Measurements from ENCODE around the gene HNRNPUL2. TPM values are rescaled to one million over a fixed set of nuclear protein-coding genes. Genes with fewer than 3 reads are reported as not detected.

HNRNPUL2 gene
- total and polyA plus RNA-seq, 2 experiments from 2014 or later: 3.7 to 15.4 TPM

GRCh38 chr11:62665599-62666258 lies 61.5 kb downstream of the HNRNPUL2 start:
- Histone ChIP-seq H4K20me1 (ENCODE audit: insufficient read depth, poor library complexity, severe bottlenecking) (peaks cover 10% of the 10 kb centered on the region), H3K9me3 (ENCODE audit: low read depth) (no peaks in the 10 kb centered on the region), H3K79me2 (peaks cover 48% of the 10 kb centered on the region), H3K4me1 (ENCODE audit: insufficient read depth) (peaks cover 16% of the 10 kb centered on the region), H3K27me3 (no peaks in the 10 kb centered on the region), H3K4me2 (peak overlapping the region; percentile 80), H3K36me3 (replicated peaks; ENCODE audit: insufficient read depth, low read depth) (no peaks in the 10 kb centered on the region), H2AFZ (no peak overlapping the region), H3K4me3 (peak overlapping the region; percentile 56), H3K9me2 (replicated peaks; ENCODE audit: insufficient read depth) (no peaks in the 10 kb centered on the region), H3K27ac (peak overlapping the region; percentile 91)
- peak; percentile 76 for DNase-seq (ENCODE audit: low spot score)
- WGBS (ENCODE audit: low lambda C conversion rate, missing lambda C conversion rate): 2% methylated on average over 38 of the region's 39 CpGs
- TF ChIP-seq EZH2phosphoT487 (IDR thresholded peaks at IDR 0.05; ENCODE audit: low read depth, severe bottlenecking, unreplicated experiment) (no peak), EZH2 (IDR thresholded peaks at IDR 0.05; ENCODE audit: borderline replicate concordance) (no peak)
- TF ChIP-seq, protein P1, sequence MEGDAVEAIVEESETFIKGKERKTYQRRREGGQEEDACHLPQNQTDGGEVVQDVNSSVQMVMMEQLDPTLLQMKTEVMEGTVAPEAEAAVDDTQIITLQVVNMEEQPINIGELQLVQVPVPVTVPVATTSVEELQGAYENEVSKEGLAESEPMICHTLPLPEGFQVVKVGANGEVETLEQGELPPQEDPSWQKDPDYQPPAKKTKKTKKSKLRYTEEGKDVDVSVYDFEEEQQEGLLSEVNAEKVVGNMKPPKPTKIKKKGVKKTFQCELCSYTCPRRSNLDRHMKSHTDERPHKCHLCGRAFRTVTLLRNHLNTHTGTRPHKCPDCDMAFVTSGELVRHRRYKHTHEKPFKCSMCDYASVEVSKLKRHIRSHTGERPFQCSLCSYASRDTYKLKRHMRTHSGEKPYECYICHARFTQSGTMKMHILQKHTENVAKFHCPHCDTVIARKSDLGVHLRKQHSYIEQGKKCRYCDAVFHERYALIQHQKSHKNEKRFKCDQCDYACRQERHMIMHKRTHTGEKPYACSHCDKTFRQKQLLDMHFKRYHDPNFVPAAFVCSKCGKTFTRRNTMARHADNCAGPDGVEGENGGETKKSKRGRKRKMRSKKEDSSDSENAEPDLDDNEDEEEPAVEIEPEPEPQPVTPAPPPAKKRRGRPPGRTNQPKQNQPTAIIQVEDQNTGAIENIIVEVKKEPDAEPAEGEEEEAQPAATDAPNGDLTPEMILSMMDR (IDR thresholded peaks at IDR 0.05; ENCODE audit: poor library complexity): no peak

- peaks cover 16% of the 10 kb centered on the region for H3K4me1 ChIP-seq (ENCODE audit: insufficient read depth)
- H3K79me2 ChIP-seq: peaks cover 44% of the 10 kb centered on the region
- H3K4me2 ChIP-seq: peak within 1 kb of the TSS; percentile 84
- TF ChIP-seq, protein P1 (IDR thresholded peaks at IDR 0.05; ENCODE audit: poor library complexity): no peak
- TF ChIP-seq EZH2phosphoT487 (IDR thresholded peaks at IDR 0.05; ENCODE audit: low read depth, severe bottlenecking, unreplicated experiment) (no peak), EZH2 (IDR thresholded peaks at IDR 0.05; ENCODE audit: borderline replicate concordance) (no peak)
- peak within 1 kb of the TSS; percentile 82 for H3K4me3 ChIP-seq
- H4K20me1 ChIP-seq (ENCODE audit: insufficient read depth, poor library complexity, severe bottlenecking): peaks cover 10% of the 10 kb centered on the region
- peak; percentile 96 for DNase-seq (ENCODE audit: low spot score)
- H3K27me3 ChIP-seq: no peaks in the 10 kb centered on the region
- WGBS (ENCODE audit: low lambda C conversion rate, missing lambda C conversion rate): 2% methylated on average over 43 of the region's 47 CpGs
- no peaks in the 10 kb centered on the region for H3K36me3 ChIP-seq (replicated peaks; ENCODE audit: insufficient read depth, low read depth)
- no peaks in the 10 kb centered on the region for H3K9me2 ChIP-seq (replicated peaks; ENCODE audit: insufficient read depth)
- H3K9me3 ChIP-seq (ENCODE audit: low read depth): no peaks in the 10 kb centered on the region
- H3K27ac ChIP-seq: peak within 1 kb of the TSS; percentile 95
- peak within 1 kb of the TSS; percentile 66 for H2AFZ ChIP-seq
Measured at GRCh38 chr11:62665075-62665598, 62.1 kb downstream of the HNRNPUL2 start, which contains the start of the genes C11orf98 and CSKMT. Gene C11orf98, minus strand, starts transcription at chr11:62665210. Its CDS starts 41 bp downstream, at chr11:62665169. Gene CSKMT, plus strand, starts transcription at chr11:62665312. Its CDS starts 568 bp downstream, at chr11:62665880.

- H3K4me2 ChIP-seq: peak overlapping the region; percentile 84
- no peaks in the 10 kb centered on the region for H3K9me2 ChIP-seq (replicated peaks; ENCODE audit: insufficient read depth)
- peak overlapping the region; percentile 66 for H2AFZ ChIP-seq
- H3K79me2 ChIP-seq: peaks cover 42% of the 10 kb centered on the region
- H3K36me3 ChIP-seq (replicated peaks; ENCODE audit: insufficient read depth, low read depth): no peaks in the 10 kb centered on the region
- peaks cover 10% of the 10 kb centered on the region for H4K20me1 ChIP-seq (ENCODE audit: insufficient read depth, poor library complexity, severe bottlenecking)
- 2% methylated on average over 36 of the region's 36 CpGs for WGBS (ENCODE audit: low lambda C conversion rate, missing lambda C conversion rate)
- H3K27me3 ChIP-seq: no peaks in the 10 kb centered on the region
- peak; percentile 78 for DNase-seq (ENCODE audit: low spot score)
- H3K27ac ChIP-seq: peak overlapping the region; percentile 95
- H3K4me1 ChIP-seq (ENCODE audit: insufficient read depth): peaks cover 16% of the 10 kb centered on the region
- TF ChIP-seq, protein P1 (IDR thresholded peaks at IDR 0.05; ENCODE audit: poor library complexity): no peak
- TF ChIP-seq EZH2 (IDR thresholded peaks at IDR 0.05; ENCODE audit: borderline replicate concordance): no peak
- no peak for TF ChIP-seq EZH2phosphoT487 (IDR thresholded peaks at IDR 0.05; ENCODE audit: low read depth, severe bottlenecking, unreplicated experiment)
- H3K9me3 ChIP-seq (ENCODE audit: low read depth): no peaks in the 10 kb centered on the region
- peak overlapping the region; percentile 82 for H3K4me3 ChIP-seq
Measured at GRCh38 chr11:62664405-62665074, 62.7 kb downstream of the HNRNPUL2 start.

Small RNAs within 50 kb of the gene (small RNA-seq; reads per million reads assigned to genes)
- gene SNORA57: not detected

Other genes starting within 250 kb of the HNRNPUL2 start
- 218 and 237 TPM in 2 replicates for gene AHNAK, start 180.7 kb downstream of the HNRNPUL2 start, total RNA-seq
- gene AHNAK, start 180.7 kb downstream of the HNRNPUL2 start, polyA plus RNA-seq: 38.0 and 47.6 TPM in 2 replicates
- gene EEF1G, start 153.6 kb downstream of the HNRNPUL2 start, total RNA-seq: 1,612 and 1,634 TPM in 2 replicates
- 501 and 526 TPM in 2 replicates for gene EEF1G, start 153.6 kb downstream of the HNRNPUL2 start, polyA plus RNA-seq
- 6.7 and 11.7 TPM in 2 replicates for gene TUT1, start 135.9 kb downstream of the HNRNPUL2 start, total RNA-seq
- 14.2 and 16.5 TPM in 2 replicates for gene TUT1, start 135.9 kb downstream of the HNRNPUL2 start, polyA plus RNA-seq
- gene MTA2, start 125.6 kb downstream of the HNRNPUL2 start, total RNA-seq: 46.8 and 53.1 TPM in 2 replicates
- gene MTA2, start 125.6 kb downstream of the HNRNPUL2 start, polyA plus RNA-seq: 17.1 and 25.6 TPM in 2 replicates
- 18.3 and 21.6 TPM in 2 replicates for gene EML3, start 114.7 kb downstream of the HNRNPUL2 start, total RNA-seq
- gene EML3, start 114.7 kb downstream of the HNRNPUL2 start, polyA plus RNA-seq: 22.6 and 51.0 TPM in 2 replicates
- gene ROM1, start 114.2 kb downstream of the HNRNPUL2 start, total RNA-seq: 1.5 and 1.9 TPM in 2 replicates
- 2.1 and 3.2 TPM in 2 replicates for gene ROM1, start 114.2 kb downstream of the HNRNPUL2 start, polyA plus RNA-seq
- 32.3 and 34.4 TPM in 2 replicates for gene B3GAT3, start 105.5 kb downstream of the HNRNPUL2 start, total RNA-seq
- 59.6 and 61.4 TPM in 2 replicates for gene B3GAT3, start 105.5 kb downstream of the HNRNPUL2 start, polyA plus RNA-seq
- gene GANAB, start 80.8 kb downstream of the HNRNPUL2 start, total RNA-seq: 251 and 254 TPM in 2 replicates
- 212 and 232 TPM in 2 replicates for gene GANAB, start 80.8 kb downstream of the HNRNPUL2 start, polyA plus RNA-seq
- gene INTS5, start 74.2 kb downstream of the HNRNPUL2 start, total RNA-seq: 12.6 and 18.7 TPM in 2 replicates
- gene INTS5, start 74.2 kb downstream of the HNRNPUL2 start, polyA plus RNA-seq: 19.1 and 21.1 TPM in 2 replicates
- 63.7 and 80.4 TPM in 2 replicates for gene C11orf98, start 62.2 kb downstream of the HNRNPUL2 start, total RNA-seq
- 116 and 133 TPM in 2 replicates for gene C11orf98, start 62.2 kb downstream of the HNRNPUL2 start, polyA plus RNA-seq
- gene CSKMT, start 62.1 kb downstream of the HNRNPUL2 start, total RNA-seq: 10.0 and 22.5 TPM in 2 replicates
- 5.7 and 7.1 TPM in 2 replicates for gene CSKMT, start 62.1 kb downstream of the HNRNPUL2 start, polyA plus RNA-seq
- gene UQCC3, start 55.8 kb downstream of the HNRNPUL2 start, total RNA-seq: 8.9 and 11.1 TPM in 2 replicates
- gene UQCC3, start 55.8 kb downstream of the HNRNPUL2 start, polyA plus RNA-seq: 17.0 and 19.0 TPM in 2 replicates
- gene LBHD1, start 55.2 kb downstream of the HNRNPUL2 start, total RNA-seq: 5.4 and 11.2 TPM in 2 replicates
- 6.5 and 6.7 TPM in 2 replicates for gene LBHD1, start 55.2 kb downstream of the HNRNPUL2 start, polyA plus RNA-seq
- gene UBXN1, start 48.4 kb downstream of the HNRNPUL2 start, total RNA-seq: 73.0 and 74.1 TPM in 2 replicates
- 73.2 and 73.8 TPM in 2 replicates for gene UBXN1, start 48.4 kb downstream of the HNRNPUL2 start, polyA plus RNA-seq
- 0.40 and 1.1 TPM in 2 replicates for gene LRRN4CL, start 37.9 kb downstream of the HNRNPUL2 start, total RNA-seq
- gene LRRN4CL, start 37.9 kb downstream of the HNRNPUL2 start, polyA plus RNA-seq: 0.15 and 0.41 TPM in 2 replicates
- gene BSCL2, start 20.0 kb downstream of the HNRNPUL2 start, total RNA-seq: 39.3 and 49.2 TPM in 2 replicates
- 78.7 and 81.0 TPM in 2 replicates for gene BSCL2, start 20.0 kb downstream of the HNRNPUL2 start, polyA plus RNA-seq
- gene GNG3, start 19.8 kb downstream of the HNRNPUL2 start, total RNA-seq: 0.23 and 0.24 TPM in 2 replicates
- 0.41 and 1.2 TPM in 2 replicates for gene GNG3, start 19.8 kb downstream of the HNRNPUL2 start, polyA plus RNA-seq
- gene TTC9C, start 1.0 kb upstream of the HNRNPUL2 start, total RNA-seq: 26.3 and 35.0 TPM in 2 replicates
- gene TTC9C, start 1.0 kb upstream of the HNRNPUL2 start, polyA plus RNA-seq: 35.4 and 39.9 TPM in 2 replicates
- 7.0 and 11.0 TPM in 2 replicates for gene ZBTB3, start 26.7 kb upstream of the HNRNPUL2 start, total RNA-seq
- 4.0 and 4.3 TPM in 2 replicates for gene ZBTB3, start 26.7 kb upstream of the HNRNPUL2 start, polyA plus RNA-seq
- gene POLR2G, start 34.1 kb upstream of the HNRNPUL2 start, total RNA-seq: 96.5 and 110 TPM in 2 replicates
- 171 and 195 TPM in 2 replicates for gene POLR2G, start 34.1 kb upstream of the HNRNPUL2 start, polyA plus RNA-seq
- gene TAF6L, start 43.9 kb upstream of the HNRNPUL2 start, total RNA-seq: 20.5 and 23.2 TPM in 2 replicates
- gene TAF6L, start 43.9 kb upstream of the HNRNPUL2 start, polyA plus RNA-seq: 35.9 and 36.0 TPM in 2 replicates
- gene TMEM179B, start 59.9 kb upstream of the HNRNPUL2 start, total RNA-seq: 78.0 and 99.1 TPM in 2 replicates
- gene TMEM179B, start 59.9 kb upstream of the HNRNPUL2 start, polyA plus RNA-seq: 163 and 172 TPM in 2 replicates
- gene TMEM223, start 64.5 kb upstream of the HNRNPUL2 start, total RNA-seq: 28.4 and 31.9 TPM in 2 replicates
- 30.3 and 36.1 TPM in 2 replicates for gene TMEM223, start 64.5 kb upstream of the HNRNPUL2 start, polyA plus RNA-seq
- 37.2 and 37.6 TPM in 2 replicates for gene NXF1, start 78.0 kb upstream of the HNRNPUL2 start, total RNA-seq
- 71.9 and 91.4 TPM in 2 replicates for gene NXF1, start 78.0 kb upstream of the HNRNPUL2 start, polyA plus RNA-seq
- gene STX5, start 104.6 kb upstream of the HNRNPUL2 start, total RNA-seq: 35.4 and 37.3 TPM in 2 replicates
- 49.7 and 50.4 TPM in 2 replicates for gene STX5, start 104.6 kb upstream of the HNRNPUL2 start, polyA plus RNA-seq
- gene TEX54, start 105.4 kb upstream of the HNRNPUL2 start, total RNA-seq: not detected in 2 replicates
- gene TEX54, start 105.4 kb upstream of the HNRNPUL2 start, polyA plus RNA-seq: 1.8 and 3.5 TPM in 2 replicates
- gene WDR74, start 112.1 kb upstream of the HNRNPUL2 start, total RNA-seq: 28.0 and 30.9 TPM in 2 replicates
- gene WDR74, start 112.1 kb upstream of the HNRNPUL2 start, polyA plus RNA-seq: 28.9 and 34.1 TPM in 2 replicates
- gene SLC3A2, start 153.4 kb upstream of the HNRNPUL2 start, total RNA-seq: 335 and 573 TPM in 2 replicates
- gene SLC3A2, start 153.4 kb upstream of the HNRNPUL2 start, polyA plus RNA-seq: 456 and 476 TPM in 2 replicates
- not detected in 2 replicates for gene CHRM1, start 193.9 kb upstream of the HNRNPUL2 start, total RNA-seq
- gene CHRM1, start 193.9 kb upstream of the HNRNPUL2 start, polyA plus RNA-seq: not detected in 2 replicates